Endothelial cell of umbilical vein (primary cell): Measurements from ENCODE around the gene CCDC85A. TPM values are rescaled to one million over a fixed set of nuclear protein-coding genes. Genes with fewer than 3 reads are reported as not detected.

Source experiments
- BruUV-seq: library from RNA; stranded (reverse); fragments of 400-500 nt; replicated peaks from 2 replicates; lab custom pipeline; 2021; lab: Mats Ljungman, UMichigan
- CTCF ChIA-PET: fragments of 300-600, 350-600 bp; sonication (Branson Sonifier 250); formaldehyde crosslinking; loops from one replicate; lab custom pipeline; 2021; ENCODE audit warnings: antibody characterized with exemption, inconsistent platforms; lab: Charles Lee
- POLR2A ChIA-PET: fragments of 300-600, 350-600 bp; sonication (Branson Sonifier 250); formaldehyde crosslinking; loops from one replicate; lab custom pipeline; 2021; ENCODE audit warnings: antibody characterized with exemption, inconsistent platforms; lab: Charles Lee
- DNase-seq: peaks from one replicate; pipeline ENCODE4 v3.0.0-alpha.2; 2011; ENCODE audit warnings: low read depth, low spot score
- FAIRE-seq: peaks from 2 replicates; lab custom pipeline; 2011; peaks lifted over from hg19 to GRCh38; lab: Jason Lieb, UNC
- H2AFZ ChIP-seq: 2 replicates; pipeline ENCODE4 v1.6.0; 2012; ENCODE audit warnings: low read depth, low read length, control low read depth, inconsistent platforms
- H3K27ac ChIP-seq: 2 replicates; pipeline ENCODE4 v1.5.1; 2011; ENCODE audit warnings: low read depth, mild to moderate bottlenecking, control low read depth, low read length, moderate library complexity; ENCODE audit not compliant: insufficient read depth
- H3K27me3 ChIP-seq, 2 experiments: 2 replicates each; pipeline versions ENCODE4 v1.6.0 to v1.6.1; 2011; ENCODE audit warnings: low read length in 2 of 2, mixed read lengths in 1 of 2; ENCODE audit not compliant: control insufficient read depth in 2 of 2, insufficient read depth in 2 of 2
- H3K36me3 ChIP-seq, 2 experiments: 2 replicates in 1 of 2; 3 replicates in 1 of 2; pipeline ENCODE4 v1.5.1; 2011; ENCODE audit warnings: low read length in 2 of 2, mild to moderate bottlenecking in 1 of 2, moderate library complexity in 1 of 2; ENCODE audit not compliant: control insufficient read depth in 2 of 2, insufficient read depth in 2 of 2; ENCODE audit errors: extremely low read depth in 1 of 2
- H3K4me1 ChIP-seq: 3 replicates; pipeline ENCODE4 v1.5.1; 2011; ENCODE audit warnings: mild to moderate bottlenecking, low read length; ENCODE audit not compliant: control insufficient read depth, insufficient read depth; ENCODE audit errors: extremely low read depth
- H3K4me2 ChIP-seq: 2 replicates; pipeline ENCODE4 v1.6.1; 2011; ENCODE audit warnings: low read length, control low read depth, mixed read lengths; ENCODE audit not compliant: insufficient read depth
- H3K4me3 ChIP-seq, 3 experiments: fragments of 200-600 bp in 1 of 3; sonication (generic), shearing (Covaris generic) in 1 of 3; replicated peaks in 1 of 3; 2 replicates each; pipeline ENCODE4 v1.5.1; 2011 to 2016; ENCODE audit warnings: control low read depth in 3 of 3, low read length in 3 of 3, mild to moderate bottlenecking in 2 of 3, inconsistent platforms in 1 of 3, low read depth in 1 of 3, moderate library complexity in 1 of 3; ENCODE audit not compliant: insufficient read depth in 1 of 3
- H3K79me2 ChIP-seq: 2 replicates; pipeline ENCODE4 v1.6.0; 2012; ENCODE audit warnings: low read length, inconsistent platforms; ENCODE audit not compliant: control insufficient read depth, insufficient read depth
- H3K9ac ChIP-seq: replicated peaks from 2 replicates; pipeline ENCODE3; 2011; ENCODE audit warnings: low read length, control low read depth; ENCODE audit not compliant: insufficient read depth; ENCODE audit errors: extremely low read depth
- H3K9me1 ChIP-seq: replicated peaks from 3 replicates; pipeline ENCODE4 v1.6.0; 2011; ENCODE audit warnings: mild to moderate bottlenecking, low read length; ENCODE audit not compliant: control insufficient read depth, insufficient read depth; ENCODE audit errors: extremely low read depth
- H3K9me3 ChIP-seq: replicated peaks from 2 replicates; pipeline ENCODE4 v1.5.1; 2012; ENCODE audit warnings: low read length, inconsistent platforms; ENCODE audit not compliant: control insufficient read depth, insufficient read depth
- H4K20me1 ChIP-seq: replicated peaks from 2 replicates; pipeline ENCODE3; 2011; ENCODE audit warnings: mild to moderate bottlenecking, low read length; ENCODE audit not compliant: control insufficient read depth, insufficient read depth; ENCODE audit errors: extremely low read depth
- EZH2 ChIP-seq: IDR thresholded peaks from 2 replicates; pipeline ENCODE4 v1.6.1; 2012; ENCODE audit warnings: borderline replicate concordance, low read depth, mild to moderate bottlenecking, moderate library complexity, low read length, inconsistent platforms; ENCODE audit not compliant: severe bottlenecking
- FOS ChIP-seq: IDR thresholded peaks from 2 replicates; pipeline ENCODE4 v1.6.1; 2011; ENCODE audit warnings: mild to moderate bottlenecking, low read length, moderate library complexity, borderline replicate concordance; ENCODE audit not compliant: insufficient read depth
- GATA2 ChIP-seq: IDR thresholded peaks from 2 replicates; pipeline ENCODE4 v1.7.0; 2011; ENCODE audit warnings: low read depth, mild to moderate bottlenecking, moderate library complexity, mixed read lengths, low read length; ENCODE audit not compliant: insufficient read length, insufficient read depth
- JUN ChIP-seq: IDR thresholded peaks from 2 replicates; pipeline ENCODE4 v1.6.1; 2011; ENCODE audit warnings: borderline replicate concordance, low read depth; ENCODE audit not compliant: insufficient read length, insufficient read depth
- MYC ChIP-seq: IDR thresholded peaks from one replicate; pipeline ENCODE4 v1.6.1; 2011; ENCODE audit warnings: mild to moderate bottlenecking, low read depth, low read length
- POLR2A ChIP-seq: IDR thresholded peaks from 2 replicates; pipeline ENCODE4 v1.6.1; 2012; ENCODE audit warnings: low read depth, mild to moderate bottlenecking, control low read depth, low read length
- POLR2AphosphoS5 ChIP-seq: IDR thresholded peaks from 2 replicates; pipeline ENCODE4 v1.6.1; 2012; ENCODE audit warnings: low read depth, mild to moderate bottlenecking, control low read depth, low read length, moderate library complexity; ENCODE audit not compliant: insufficient read depth
- dilution Hi-C: fragments of 300-500 bp; cut with MboI; formaldehyde crosslinking; loops from one replicate; pipeline ENCODE4 v1.15.0; 2019; ENCODE audit warnings: low sequenced_read_pairs; ENCODE audit not compliant: extremely low pct_ligation_motif_present
- intact Hi-C: fragments of 100-400 bp; cut with micrococcal nuclease; formaldehyde crosslinking; loops from one replicate; pipeline ENCODE4 v1.10.0; 2022
- polyA plus RNA-seq, 4 experiments: library from polyadenylated mRNA; depleted of rRNA in 3 of 4; stranded (reverse) in 3 of 4; unstranded in 1 of 4; fragments of >200 nt; gene quantifications; 2 replicates each; pipeline versions ENCODE4 v1.2.1 to v1.2.3, GENCODE V29; 2011 to 2012; ENCODE audit warnings: missing spikeins in 1 of 4
- total RNA-seq: library from RNA; stranded (reverse); gene quantifications from 2 replicates; pipeline ENCODE4 v1.2.3, GENCODE V29; 2021
- TF ChIP-seq, protein P1 (sequence below): IDR thresholded peaks from 2 replicates; pipeline ENCODE4 v1.6.1; 2011; ENCODE audit not compliant: insufficient read depth, insufficient read length
- TF ChIP-seq, protein P2 (sequence below), 2 donors: IDR thresholded peaks; 1 replicate in 1 of 2; 2 replicates in 1 of 2; pipeline ENCODE4 v1.5.1; 2011; ENCODE audit warnings: low read length in 2 of 2, mild to moderate bottlenecking in 2 of 2, moderate library complexity in 2 of 2, control low read depth in 1 of 2, inconsistent platforms in 1 of 2, low read depth in 1 of 2; ENCODE audit not compliant: insufficient read depth in 1 of 2; ENCODE audit errors: extremely low read depth in 1 of 2

Gene CCDC85A
- total and polyA plus RNA-seq, 2 donors (not counting 3 experiments of a cell fraction or from before 2014, with no cell fraction given), result 5.1 to 10.4 TPM

DNA sequence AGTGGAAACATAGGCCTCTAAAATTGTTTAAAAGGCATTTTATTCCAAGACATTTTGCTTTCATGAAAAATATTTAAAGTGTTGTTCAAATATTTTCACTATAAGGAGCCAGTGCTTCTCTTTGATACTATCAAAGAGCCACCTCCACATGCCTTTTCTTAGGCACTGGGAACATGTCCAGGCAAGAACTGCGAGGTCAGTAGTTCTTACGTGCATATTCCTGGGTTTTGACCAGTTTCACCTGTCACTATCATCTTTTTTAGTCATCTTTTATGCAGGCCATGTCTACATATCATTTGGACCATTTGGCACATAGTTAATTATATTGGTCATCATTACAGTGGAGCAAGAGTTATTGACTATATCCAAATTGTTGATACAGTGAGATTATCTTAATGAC lies 195.3 kb downstream of the CCDC85A start:
- H3K4me3 ChIP-seq, result no peak overlapping the region
- no peaks in the 10 kb centered on the region for H3K36me3 ChIP-seq
- no peak overlapping the region for H3K9ac ChIP-seq
- ChIA-PET POLR2A (no interaction called here), CTCF (interaction anchor here (1.0 kb wide), 1 partner anchor 187 kb away, joined by 4 read pairs; no protein-coding TSS in a partner anchor)
- H2AFZ ChIP-seq, result no peak overlapping the region
- no peaks in the 10 kb centered on the region for H3K4me1 ChIP-seq
- H3K27me3 ChIP-seq, result no peaks in the 10 kb centered on the region
- FAIRE-seq (no peak), DNase-seq (no peak)
- intact Hi-C loops, result no loop called here
- BruUV-seq, result no TSS peak
- no peaks in the 10 kb centered on the region for H3K9me3 ChIP-seq
- H3K9me1 ChIP-seq, result no peaks in the 10 kb centered on the region
- TF ChIP-seq, protein P1, sequence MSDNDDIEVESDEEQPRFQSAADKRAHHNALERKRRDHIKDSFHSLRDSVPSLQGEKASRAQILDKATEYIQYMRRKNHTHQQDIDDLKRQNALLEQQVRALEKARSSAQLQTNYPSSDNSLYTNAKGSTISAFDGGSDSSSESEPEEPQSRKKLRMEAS, result no peak
- TF ChIP-seq POLR2AphosphoS5 (no peak), MYC (no peak), GATA2 (no peak), POLR2A (no peak), FOS (no peak), JUN (no peak), EZH2 (no peak)
- TF ChIP-seq, protein P2, sequence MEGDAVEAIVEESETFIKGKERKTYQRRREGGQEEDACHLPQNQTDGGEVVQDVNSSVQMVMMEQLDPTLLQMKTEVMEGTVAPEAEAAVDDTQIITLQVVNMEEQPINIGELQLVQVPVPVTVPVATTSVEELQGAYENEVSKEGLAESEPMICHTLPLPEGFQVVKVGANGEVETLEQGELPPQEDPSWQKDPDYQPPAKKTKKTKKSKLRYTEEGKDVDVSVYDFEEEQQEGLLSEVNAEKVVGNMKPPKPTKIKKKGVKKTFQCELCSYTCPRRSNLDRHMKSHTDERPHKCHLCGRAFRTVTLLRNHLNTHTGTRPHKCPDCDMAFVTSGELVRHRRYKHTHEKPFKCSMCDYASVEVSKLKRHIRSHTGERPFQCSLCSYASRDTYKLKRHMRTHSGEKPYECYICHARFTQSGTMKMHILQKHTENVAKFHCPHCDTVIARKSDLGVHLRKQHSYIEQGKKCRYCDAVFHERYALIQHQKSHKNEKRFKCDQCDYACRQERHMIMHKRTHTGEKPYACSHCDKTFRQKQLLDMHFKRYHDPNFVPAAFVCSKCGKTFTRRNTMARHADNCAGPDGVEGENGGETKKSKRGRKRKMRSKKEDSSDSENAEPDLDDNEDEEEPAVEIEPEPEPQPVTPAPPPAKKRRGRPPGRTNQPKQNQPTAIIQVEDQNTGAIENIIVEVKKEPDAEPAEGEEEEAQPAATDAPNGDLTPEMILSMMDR (IDR thresholded peaks at IDR 0.05; ENCODE audit: extremely low read depth in 1 of 2, insufficient read depth in 1 of 2, low read depth in 1 of 2, low read length in 2 of 2), result no peak
- H4K20me1 ChIP-seq, result no peaks in the 10 kb centered on the region
- dilution Hi-C loops, result no loop called here
- H3K4me2 ChIP-seq, result no peak overlapping the region
- no peak overlapping the region for H3K27ac ChIP-seq
- H3K79me2 ChIP-seq, result no peaks in the 10 kb centered on the region
